Colon (tissue), 2 donors: Measurements from ENCODE around the gene TGM1.
"Not testable (repeated sequence)": the region's sequence is repeated elsewhere in the genome, so short reads cannot be mapped to it uniquely, and the experiment has no call there.

Experiments
- FAIRE-seq: peaks from 2 replicates; lab custom pipeline; 2012; peaks lifted over from hg19 to GRCh38; lab: Jason Lieb, UNC
- donor health status: control.
- donor health status: control.

Gene TGM1

DNA sequence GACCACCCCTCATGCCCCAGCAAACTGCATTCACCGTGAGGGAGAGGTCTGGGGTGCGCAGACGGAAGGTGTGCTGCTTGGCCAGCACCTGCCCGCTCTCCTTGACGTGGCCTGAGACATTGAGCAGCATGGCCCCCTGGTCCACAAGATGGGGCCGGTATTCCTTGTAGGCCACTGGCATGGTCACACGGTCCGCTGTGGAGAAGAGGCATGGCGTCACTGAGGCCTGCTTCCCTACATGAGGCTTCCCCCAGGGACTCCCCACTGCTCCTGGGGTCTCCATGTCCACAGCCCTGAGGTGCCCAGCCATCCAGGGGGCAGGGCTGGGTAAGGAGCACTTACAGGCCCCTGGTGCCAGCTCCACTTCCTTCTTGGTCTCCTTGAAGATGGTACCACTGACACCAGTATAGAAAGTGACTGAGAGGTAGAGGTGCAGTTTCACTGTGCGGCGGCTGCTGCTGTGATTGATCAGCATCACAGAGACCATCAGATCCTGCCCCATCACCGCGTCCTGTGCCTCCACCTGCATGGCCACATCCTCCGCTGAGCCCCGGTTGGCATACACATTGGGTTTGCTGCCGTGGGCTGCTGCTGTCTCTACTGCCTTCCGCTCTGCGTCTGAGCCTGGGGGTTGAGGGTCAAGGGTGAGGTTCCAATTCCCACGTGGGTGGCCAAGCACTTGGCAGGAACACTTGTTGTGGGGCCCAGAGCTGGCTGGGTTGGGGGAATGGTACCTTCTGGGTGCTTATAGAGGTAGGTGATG is 8.2 kb downstream of the TGM1 start:
- no peak for FAIRE-seq

DNA sequence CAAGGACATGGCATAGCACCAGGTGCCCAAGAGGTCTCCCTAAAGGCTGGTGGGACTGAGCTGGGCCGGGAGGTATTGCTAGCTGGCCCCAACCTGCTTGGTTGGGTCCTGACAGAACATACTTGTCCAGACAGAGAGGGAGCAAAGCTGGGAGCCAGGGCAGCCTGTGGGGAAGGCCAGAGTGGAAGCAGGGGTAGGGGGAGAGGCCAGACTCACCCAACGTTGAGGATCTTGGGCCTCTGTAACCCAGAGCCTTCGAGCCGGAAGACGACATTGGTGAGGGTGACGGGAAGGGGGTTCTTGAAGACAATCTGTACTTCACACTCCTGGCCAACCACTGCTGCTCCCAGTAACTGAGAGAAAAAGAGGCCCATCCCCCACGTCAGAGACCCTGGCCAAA is 9.0 kb downstream of the TGM1 start:
- FAIRE-seq = no peak

DNA sequence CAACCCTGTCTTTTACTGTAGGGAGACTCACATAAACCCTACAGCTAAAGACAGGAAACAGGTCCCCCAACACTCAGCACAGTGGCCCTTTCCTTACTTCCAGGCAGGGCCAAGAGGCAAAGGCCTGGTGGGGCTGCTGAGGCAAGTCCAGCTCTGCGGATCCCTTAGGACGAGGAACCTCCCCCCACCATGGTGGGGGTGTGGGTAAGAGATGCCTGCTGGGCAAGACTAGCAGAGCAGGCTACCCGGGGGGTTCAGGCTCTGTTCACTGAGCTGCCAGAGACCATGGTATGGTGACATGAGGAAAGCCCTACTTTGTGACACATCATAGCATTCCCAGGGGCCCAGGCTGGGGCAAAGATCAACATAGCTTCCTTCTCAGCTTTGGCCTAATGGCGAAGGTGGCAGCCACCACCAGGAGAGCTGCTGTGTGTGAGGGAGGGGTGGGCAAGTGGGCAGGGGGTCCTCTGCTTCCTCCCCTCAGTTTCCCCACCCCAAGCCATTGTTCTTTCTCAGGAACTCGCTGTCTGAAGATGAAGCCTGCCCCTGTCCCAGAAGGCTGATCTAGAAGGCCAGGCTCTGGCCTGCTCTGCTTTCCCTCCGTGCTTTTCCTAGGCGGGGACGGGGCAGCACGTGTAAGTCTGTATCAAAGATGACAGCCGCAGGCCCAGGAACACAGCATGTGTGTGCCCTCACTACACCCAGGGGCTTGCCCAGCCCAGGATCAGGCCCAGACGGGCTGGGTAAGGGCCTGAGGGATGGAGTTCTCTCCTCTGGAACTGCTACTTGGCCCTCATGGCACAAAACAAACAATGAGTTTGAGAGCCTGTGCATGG is 10.5 kb downstream of the TGM1 start:
- no peak for FAIRE-seq

DNA sequence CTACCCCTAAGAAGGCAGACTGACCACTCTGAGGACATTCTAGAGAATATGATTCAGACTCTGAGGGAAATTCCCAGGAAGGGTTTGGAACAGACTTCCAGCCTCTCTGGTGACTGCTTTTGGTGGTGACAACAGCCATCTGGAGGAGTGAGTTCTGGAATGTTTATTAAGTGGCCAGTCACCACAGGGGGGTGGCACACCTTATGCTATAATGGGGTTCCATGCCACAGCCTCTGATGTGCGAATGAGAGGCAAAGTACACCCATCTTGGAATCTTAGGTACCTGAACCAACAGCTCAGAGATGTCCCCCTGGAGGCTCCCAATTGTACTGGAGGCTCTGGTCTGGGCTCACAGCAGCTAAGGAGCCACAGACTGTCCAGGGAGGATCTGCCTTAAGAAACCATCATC is 11.1 kb downstream of the TGM1 start:
- no peak for FAIRE-seq

DNA sequence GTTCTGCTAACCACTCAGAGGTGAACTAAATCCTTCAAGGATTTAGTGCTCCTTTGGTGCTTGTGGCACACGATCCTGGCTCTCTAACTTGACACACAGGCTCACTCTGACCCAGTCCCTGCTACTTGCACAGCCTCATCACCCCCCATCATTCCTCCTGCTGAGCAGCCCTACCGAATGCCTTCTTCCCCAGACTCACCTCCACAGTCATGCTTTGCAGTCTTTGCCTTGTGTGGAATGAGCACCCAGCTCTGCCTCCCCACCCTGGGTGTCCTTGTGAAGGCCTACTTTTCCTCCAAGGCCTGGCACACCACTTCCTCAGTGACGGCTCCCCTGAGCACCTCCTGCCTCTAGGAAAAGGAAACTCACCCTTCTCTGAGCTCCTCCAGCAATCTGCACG is 12.6 kb downstream of the TGM1 start:
- FAIRE-seq = no peak

DNA sequence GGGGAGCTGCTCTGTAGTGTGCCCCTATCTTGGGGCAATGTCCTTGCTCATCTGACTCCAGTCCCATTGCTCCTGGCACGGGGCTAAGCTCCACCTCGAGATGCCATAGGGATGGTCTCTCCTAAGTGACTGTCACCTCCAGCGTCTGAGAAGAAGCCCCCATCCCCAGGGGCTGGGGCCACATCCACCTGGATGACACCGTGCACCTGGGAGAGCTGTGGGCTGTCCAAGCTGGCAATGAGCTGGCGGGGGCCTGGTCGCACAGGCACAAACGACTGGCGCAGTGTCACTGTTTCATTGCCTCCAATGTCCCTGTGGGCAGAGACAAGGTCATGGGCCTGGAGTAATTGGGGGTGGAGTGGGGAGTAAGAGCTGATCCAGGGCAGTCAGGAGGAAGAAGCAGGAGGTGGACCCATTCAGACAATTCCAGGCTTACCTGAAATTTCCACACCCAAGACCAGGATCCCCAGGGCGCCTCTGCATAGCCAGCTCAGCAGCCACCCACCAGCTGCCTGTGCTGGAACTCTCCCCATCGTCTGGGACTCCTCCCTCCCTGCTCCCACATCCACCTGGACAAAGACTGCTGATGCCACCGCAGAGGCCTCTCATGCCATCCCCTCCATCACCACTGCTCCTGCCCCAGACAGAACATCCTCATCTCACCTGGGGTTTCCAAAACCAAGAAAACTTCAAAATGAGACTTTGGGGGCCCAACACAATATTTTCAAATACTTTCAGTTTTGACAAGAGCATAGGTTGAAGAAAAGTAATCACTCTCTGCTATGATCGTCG is 13.6 kb downstream of the TGM1 start:
- no peak for FAIRE-seq

DNA sequence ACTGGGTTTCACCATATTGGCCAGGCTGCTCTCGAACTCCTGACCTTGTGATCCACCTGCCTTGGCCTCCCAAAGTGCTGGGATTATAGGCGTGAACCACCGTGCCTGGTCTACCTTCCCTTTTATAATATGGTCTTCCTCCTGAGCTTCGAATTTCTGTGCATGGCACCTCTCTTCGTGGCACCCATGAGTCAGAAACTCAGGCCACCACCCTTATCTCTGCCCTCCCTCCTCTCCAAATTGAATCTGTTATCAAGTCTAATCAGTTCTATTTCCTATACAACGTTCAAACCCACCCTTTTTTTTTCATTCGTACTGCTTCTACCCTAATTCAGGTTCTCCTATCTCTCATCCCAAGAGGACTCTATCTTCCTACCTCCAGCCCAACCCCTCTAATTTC is 15.6 kb downstream of the TGM1 start:
- FAIRE-seq = no peak

DNA sequence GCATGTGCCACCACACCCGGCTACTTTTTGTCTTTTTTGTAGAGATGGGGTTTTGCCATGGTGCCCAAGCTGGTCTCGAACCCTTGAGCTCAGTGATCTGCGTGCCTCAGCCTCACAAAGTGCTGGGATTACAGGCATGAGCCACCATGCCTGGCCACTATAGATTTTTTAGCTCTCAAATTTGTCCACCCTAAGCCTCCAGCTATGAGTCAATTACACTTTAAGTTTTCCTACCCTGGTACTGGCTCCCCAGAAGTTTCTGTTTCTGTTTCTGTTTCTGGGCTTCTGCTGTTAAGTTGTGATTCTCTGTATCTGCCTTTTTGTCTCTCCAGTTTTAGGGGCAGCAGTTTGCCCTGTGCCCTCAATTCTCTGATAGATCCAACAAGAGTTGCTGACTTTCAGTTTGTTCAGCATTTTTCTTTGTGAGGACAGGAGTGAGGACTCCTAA is 16.2 kb downstream of the TGM1 start:
- no peak for FAIRE-seq

DNA sequence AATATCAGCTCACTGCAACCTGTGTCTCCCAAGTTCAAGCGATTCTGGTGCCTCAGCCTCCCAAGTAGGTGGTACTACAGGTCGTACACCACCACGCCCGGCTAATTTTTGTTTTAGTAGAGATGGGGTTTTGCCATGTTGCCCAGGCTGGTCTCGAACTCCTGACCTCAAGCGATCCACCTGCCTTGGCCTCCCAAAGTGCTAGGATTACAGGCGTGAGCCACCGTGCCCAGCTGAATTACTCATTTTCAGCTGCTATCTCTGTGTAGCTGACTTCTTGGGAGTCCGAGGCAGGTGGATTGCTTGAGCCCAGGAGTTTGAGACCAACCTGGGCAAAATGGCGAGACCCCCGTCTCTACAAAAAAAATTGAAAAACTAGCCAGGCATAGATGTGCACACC is 17.6 kb downstream of the TGM1 start:
- FAIRE-seq = not testable (repeated sequence)

DNA sequence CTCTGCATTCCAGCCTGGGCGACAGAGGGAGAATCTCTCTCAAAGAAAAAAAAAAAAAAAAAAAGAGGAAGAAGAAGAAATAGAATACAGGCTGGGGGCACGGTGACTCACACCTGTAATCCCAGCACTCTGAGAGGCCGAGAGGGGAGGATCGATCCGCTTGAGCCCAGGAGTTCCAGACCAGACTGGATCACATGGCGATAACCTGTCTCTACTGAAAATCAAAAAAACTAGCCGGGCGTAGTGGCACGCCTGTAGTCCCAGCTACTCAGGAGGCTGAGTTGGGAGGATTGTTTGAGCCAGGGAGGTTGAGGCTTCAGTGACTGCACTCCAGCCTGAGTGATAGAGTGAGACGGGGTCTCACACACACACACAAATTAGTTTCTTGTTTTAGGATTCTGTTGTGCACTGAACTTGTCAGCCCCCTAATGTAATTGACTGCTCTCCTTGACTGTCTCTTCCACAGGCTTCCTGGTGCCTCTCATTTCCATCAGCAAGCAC is 19.6 kb downstream of the TGM1 start:
- no peak for FAIRE-seq

DNA sequence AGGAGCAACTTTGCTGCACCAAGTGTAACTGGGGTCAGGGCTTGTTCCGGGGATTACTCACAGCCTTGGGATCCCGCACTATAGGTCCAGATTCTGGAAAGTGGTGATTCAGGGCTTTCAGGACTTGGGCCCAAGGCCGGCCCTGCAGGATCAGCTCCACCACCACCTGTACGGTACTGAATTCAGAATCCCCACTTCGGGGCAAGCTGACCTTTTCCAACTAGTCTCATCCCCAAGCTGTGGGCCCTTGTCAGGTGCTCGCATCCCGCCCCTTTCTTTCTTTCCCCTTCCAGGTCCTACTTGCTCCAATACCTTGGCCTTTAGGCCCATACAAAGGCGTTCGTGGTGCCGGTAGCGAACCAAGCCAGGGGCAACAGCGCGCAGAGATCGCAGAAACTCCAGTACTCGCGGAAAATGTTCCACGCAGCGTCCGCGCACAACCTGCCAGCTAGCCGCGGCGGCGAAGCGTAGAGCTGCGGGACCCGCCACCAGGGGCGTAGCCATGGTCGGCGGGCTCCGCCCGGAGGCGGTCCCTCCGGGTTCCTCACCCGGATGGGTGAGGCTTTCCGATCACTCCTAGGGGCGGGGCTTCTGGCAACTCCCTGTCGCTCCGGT is 21.0 kb downstream of the TGM1 start:
- FAIRE-seq = no peak

DNA sequence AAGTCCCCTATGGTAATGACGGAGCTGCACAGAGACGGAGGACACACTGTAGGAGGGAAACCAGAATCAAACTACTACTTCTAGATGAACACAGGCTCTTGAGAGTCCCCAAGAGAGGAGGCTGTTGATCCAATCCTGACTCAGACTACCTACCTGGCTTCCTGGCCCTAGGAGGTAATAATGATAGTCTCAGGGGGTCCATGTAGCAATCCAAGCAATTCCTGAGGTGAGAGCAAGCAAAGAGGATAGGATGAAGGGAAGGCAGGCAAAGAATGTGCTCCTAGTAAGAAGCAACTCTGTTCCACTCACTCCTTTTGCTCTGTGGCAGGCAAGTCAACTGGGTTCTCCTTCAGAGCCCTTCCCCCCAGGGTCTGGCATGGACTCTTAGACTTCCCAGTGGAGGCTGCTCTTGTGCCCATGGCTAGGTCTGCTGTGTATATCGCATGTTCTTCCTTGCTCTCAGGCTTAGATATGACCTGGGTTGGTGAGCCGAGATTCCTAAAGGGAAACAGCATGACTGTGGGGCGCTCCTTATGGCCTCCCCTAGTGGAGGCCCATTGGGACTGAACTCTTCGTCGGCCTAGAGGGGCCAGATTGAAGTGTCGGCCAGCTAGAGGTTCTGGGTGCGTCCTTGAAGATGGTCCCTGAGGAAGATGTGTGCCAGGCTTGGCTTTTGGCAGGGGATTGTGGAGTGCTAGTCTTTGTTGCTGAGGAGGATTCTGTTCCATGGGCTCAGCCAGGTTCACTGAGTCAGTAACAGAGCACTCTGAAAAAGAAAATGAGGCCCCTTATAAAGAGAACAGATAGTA is 22.7 kb downstream of the TGM1 start:
- FAIRE-seq = no peak

DNA sequence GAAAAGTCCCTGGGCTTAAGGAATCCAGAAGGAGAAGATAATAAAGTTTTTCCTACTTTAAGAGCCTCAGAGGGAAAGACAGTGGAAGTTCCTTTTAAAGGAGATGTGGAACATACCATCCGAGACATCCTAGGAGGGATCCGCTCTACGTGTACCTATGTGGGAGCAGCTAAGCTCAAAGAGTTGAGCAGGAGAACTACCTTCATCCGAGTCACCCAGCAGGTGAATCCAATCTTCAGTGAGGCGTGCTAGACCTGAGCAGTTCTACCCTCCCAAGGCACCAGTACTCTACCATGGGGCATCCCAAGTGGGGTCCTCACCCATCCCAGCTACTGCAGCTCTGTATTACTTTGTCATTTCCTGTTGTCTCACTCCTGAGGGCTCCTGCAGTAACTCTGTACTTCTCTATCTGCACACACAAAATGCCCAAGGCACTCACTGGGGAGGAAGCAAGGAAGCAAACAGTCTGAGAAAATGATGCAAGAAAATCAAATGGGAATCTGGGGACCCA is 24.4 kb downstream of the TGM1 start:
- no peak for FAIRE-seq

DNA sequence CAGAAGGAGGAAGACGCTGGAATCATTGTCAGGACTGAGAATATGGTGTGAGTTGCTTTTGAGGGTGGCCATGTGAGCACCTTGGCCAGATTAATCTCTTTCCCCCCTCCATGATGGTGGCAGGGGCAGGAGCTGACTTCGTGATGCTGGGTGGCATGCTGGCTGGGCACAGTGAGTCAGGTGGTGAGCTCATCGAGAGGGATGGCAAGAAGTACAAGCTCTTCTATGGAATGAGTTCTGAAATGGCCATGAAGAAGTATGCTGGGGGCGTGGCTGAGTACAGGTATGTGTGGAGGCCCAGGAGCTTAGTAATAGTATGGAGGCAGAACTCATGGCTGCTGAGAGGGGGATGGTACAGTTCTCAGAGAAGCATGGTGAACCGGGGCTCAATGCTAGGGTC is 24.9 kb downstream of the TGM1 start:
- no peak for FAIRE-seq

DNA sequence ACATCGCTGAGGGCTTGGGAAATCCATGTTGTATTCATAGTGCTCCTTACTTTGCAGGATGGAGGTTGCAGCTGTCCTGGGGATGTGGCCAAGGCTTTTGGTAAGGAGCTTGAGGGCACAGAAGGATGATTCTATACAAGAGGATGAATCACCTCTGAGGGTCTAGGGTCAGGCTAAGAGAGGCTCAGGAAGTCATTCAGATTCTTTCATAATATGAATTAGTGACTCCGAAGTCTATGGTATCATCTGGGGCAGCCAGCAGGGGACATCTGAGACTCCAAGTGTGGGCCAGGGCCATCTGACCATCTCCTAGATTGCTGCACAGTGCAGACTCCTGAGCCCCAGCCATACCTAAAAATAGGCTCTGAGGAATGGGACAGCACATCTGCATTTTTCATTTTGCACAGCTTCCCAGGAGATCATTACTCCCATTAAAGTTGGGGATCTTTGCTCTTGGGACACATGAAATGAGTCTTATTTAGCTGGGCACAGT is 25.5 kb downstream of the TGM1 start:
- no peak for FAIRE-seq

DNA sequence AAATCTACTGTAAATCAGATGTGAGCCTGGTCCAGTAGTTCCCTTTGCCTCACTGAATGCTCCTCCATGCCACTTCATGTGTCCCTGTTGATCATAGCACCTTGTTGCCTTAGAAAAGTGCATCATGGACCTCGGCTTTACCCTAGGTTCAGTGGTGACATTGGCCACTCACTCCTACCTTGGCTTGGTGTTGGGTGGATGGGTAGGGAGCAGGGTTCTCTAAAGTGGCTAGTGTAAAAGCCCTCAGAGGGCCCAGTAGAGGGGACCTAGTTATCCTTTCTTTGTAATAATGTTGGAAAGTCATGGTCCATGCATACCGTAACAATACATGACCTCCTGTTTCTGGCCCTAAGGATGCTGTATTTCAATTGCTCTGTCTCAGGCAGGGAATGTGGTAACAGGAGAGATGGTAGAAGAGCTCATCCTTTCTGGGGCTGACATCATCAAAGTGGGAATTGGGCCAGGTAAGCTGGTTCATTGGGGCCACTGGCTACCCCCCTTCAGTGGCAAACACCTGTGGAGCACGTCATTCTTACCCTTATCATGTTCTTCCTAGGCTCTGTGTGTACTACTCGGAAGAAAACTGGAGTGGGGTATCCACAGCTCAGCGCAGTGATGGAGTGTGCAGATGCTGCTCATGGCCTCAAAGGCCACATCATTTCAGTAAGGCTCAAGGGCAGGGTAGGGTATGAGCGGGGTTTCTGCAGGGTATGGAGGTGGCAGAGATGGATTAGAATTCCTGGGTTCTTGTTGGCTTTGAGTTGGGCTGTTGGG is 26.1 kb downstream of the TGM1 start:
- no peak for FAIRE-seq

DNA sequence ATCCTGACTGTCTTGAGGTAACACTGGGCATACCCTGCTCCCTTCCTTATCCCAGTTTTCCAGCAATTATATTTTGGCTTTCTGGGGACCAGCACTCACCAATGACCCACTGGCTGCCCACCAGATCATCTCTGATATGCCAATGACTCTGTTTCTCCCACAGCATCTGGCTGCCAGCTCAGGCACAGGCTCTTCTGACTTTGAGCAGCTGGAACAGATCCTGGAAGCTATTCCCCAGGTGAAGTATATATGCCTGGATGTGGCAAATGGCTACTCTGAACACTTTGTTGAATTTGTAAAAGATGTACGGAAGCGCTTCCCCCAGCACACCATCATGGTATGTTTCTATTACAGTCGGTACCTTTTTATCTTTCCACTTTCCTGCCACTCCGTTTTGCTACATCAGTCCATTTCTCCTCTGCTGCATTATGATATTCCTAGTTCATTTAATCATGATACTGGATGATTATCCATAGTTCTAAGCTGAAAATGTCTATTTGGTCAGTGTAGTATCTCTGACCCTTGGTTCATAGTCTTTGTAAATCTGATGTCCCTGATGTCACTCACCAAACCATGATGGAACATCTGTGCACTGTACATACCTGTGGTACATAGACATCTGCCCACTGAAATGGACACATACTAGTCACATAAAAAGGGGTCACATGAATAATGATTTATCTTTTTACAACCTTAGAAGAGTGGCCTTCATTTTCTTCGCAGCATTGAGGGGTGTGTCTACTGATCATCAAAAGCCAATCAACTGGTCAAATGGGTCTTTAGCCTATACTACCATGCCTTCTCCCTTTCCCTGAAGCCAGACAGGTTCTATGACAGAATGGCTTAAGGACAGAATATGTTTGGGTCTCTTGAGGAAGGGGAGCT is 26.9 kb downstream of the TGM1 start:
- no peak for FAIRE-seq

DNA sequence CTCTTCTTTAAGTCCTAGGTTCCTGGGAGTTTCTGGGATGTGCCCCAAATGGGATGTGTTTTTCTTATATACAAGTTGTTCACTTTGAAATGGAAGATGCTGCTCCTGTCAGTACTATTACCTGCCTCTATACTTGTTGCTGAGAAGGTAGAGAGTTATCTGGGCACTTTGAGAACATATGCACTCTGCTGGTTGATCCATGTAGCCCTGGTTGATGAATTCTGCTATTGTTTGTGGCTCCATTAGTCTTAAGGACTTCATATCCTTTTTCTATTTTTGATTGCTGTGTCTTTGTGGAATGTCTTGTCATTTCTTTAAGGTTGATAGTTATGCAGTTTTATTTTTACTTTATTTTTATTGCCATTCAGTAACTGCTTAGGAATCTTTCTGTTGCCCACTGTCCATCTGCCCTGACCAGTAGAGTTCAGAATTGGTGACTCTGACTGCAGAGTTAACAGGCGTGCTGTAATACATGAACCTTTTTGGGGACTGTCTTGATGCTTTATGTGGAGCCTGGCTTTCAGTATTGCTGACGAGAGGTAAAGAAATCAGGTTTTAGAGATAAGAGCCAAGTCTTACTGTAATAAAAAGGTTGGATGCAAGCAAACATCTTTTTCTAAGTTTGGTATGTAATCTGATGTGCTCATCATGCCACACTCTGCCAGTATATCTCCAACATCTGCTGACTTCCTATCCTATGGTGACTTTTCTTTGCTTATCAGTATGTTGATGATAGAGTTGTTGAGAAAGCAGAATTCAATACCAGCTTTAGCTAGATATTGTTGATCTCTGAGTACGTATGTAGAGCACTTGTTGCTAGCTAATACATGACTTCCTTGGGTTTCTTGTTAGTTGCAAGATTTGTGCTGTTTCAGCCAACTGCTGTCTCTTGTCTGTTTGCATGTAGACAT is 28.6 kb downstream of the TGM1 start:
- no peak for FAIRE-seq
